Muscle of arm (tissue), 14 donors: Measurements from ENCODE around the gene RBM25. TPM values are rescaled to one million over a fixed set of nuclear protein-coding genes. Genes with fewer than 3 reads are reported as not detected.
"Not testable (repeated sequence)": the region's sequence is repeated elsewhere in the genome, so short reads cannot be mapped to it uniquely, and the experiment has no call there.

Experiments
- DNase-seq: peaks from one replicate; pipeline ENCODE4 v3.0.0-alpha.2; 2013
- long read RNA-seq, 11 donors: transcript quantifications; one replicate each; lab custom pipeline, GENCODE V29; 2026
- polyA plus RNA-seq, 12 donors: library from polyadenylated mRNA; unstranded; fragments of 120-200 nt; gene quantifications; one replicate each; pipeline ENCODE4 v1.2.1, GENCODE V29; 2013; ENCODE audit not compliant: insufficient read length in 12 of 12

The RBM25 gene
- polyA plus RNA-seq, result 100 to 1,000 TPM in 4 of 12 donors, 10 to 100 TPM in 7, not detected in 1; 61.7 to 176 (median 90.9) TPM
- long read RNA-seq, donor 1, transcript RBM25-203 (9 exons, 2,470 nt), result major isoform, 8 of 112 reads
- long read RNA-seq, donor 1, transcript RBM25-208 (2 exons, 441 nt), result minor isoform, 5 of 112 reads
- long read RNA-seq, donor 1, partial matches to known transcripts, result 99 of 112 reads
- long read RNA-seq, donor 1, other reads (novel, unspliced or antisense), result 0 of 112 reads
- long read RNA-seq, donor 2, full-length matches to known transcripts, result 6 of 6 reads
- long read RNA-seq, donor 2, partial matches to known transcripts, result 0 of 6 reads
- long read RNA-seq, donor 2, other reads (novel, unspliced or antisense), result 0 of 6 reads
- long read RNA-seq, donor 3, full-length matches to known transcripts, result 5 of 5 reads
- long read RNA-seq, donor 3, partial matches to known transcripts, result 0 of 5 reads
- long read RNA-seq, donor 3, other reads (novel, unspliced or antisense), result 0 of 5 reads
- long read RNA-seq, donor 4, partial matches to known transcripts, result 0 of 4 reads
- long read RNA-seq, donor 4, other reads (novel, unspliced or antisense), result 0 of 4 reads
- long read RNA-seq, donor 5, full-length matches to known transcripts, result 12 of 17 reads
- long read RNA-seq, donor 5, partial matches to known transcripts, result 5 of 17 reads
- long read RNA-seq, donor 5, other reads (novel, unspliced or antisense), result 0 of 17 reads
- long read RNA-seq, donor 6, full-length matches to known transcripts, result 7 of 18 reads
- long read RNA-seq, donor 6, partial matches to known transcripts, result 11 of 18 reads
- long read RNA-seq, donor 6, other reads (novel, unspliced or antisense), result 0 of 18 reads
- long read RNA-seq, donor 7, full-length matches to known transcripts, result 7 of 17 reads
- long read RNA-seq, donor 7, partial matches to known transcripts, result 10 of 17 reads
- long read RNA-seq, donor 7, other reads (novel, unspliced or antisense), result 0 of 17 reads
- long read RNA-seq, donor 8, full-length matches to known transcripts, result 18 of 29 reads
- long read RNA-seq, donor 8, partial matches to known transcripts, result 11 of 29 reads
- long read RNA-seq, donor 8, other reads (novel, unspliced or antisense), result 0 of 29 reads
- long read RNA-seq, donor 9, full-length matches to known transcripts, result 2 of 2 reads
- long read RNA-seq, donor 9, partial matches to known transcripts, result 0 of 2 reads
- long read RNA-seq, donor 9, other reads (novel, unspliced or antisense), result 0 of 2 reads
- long read RNA-seq, donor 10, partial matches to known transcripts, result 34 of 38 reads
- long read RNA-seq, donor 10, other reads (novel, unspliced or antisense), result 0 of 38 reads
- long read RNA-seq, donor 11, transcript RBM25-203 (9 exons, 2,470 nt), result major isoform, 5 of 70 reads
- long read RNA-seq, donor 11, partial matches to known transcripts, result 62 of 70 reads
- long read RNA-seq, donor 11, other reads (novel, unspliced or antisense), result 0 of 70 reads

GRCh38 chr14:73058224-73058921 is at the start of gene RBM25:
Gene RBM25 (plus strand): TSS chr14:73058534. CDS start chr14:73071642, 13,108 bp downstream.
- DNase-seq, result peak; percentile 97

GRCh38 chr14:73011189-73011588 is 47.1 kb upstream of the RBM25 start:
- DNase-seq, result not testable (repeated sequence)

- DNase-seq, result no peak
Measured at GRCh38 chr14:73014105-73014504, 44.2 kb upstream of the RBM25 start.

- DNase-seq, result not testable (repeated sequence)
Measured at GRCh38 chr14:73015552-73015951, 42.8 kb upstream of the RBM25 start.

- not testable (repeated sequence) for DNase-seq
Measured at GRCh38 chr14:73016011-73016410, 42.3 kb upstream of the RBM25 start.

- DNase-seq, result no peak
Measured at GRCh38 chr14:73022051-73022450, 36.3 kb upstream of the RBM25 start.

- DNase-seq, result no peak
Measured at GRCh38 chr14:73025544-73025943, 32.8 kb upstream of the RBM25 start.

- DNase-seq, result no peak
Measured at GRCh38 chr14:73026243-73026844, 32.0 kb upstream of the RBM25 start.

GRCh38 chr14:73026845-73027542 is 31.3 kb upstream of the RBM25 start, which contains the start of gene ZFYVE1:
Gene ZFYVE1 (minus strand): TSS chr14:73027106. CDS start chr14:73024508, 2,598 bp downstream.
- DNase-seq, result peak; percentile 99

GRCh38 chr14:73027546-73027945 is 30.8 kb upstream of the RBM25 start:
- peak; percentile 3 for DNase-seq

- no peak for DNase-seq
Measured at GRCh38 chr14:73027984-73028383, 30.4 kb upstream of the RBM25 start.

- not testable (repeated sequence) for DNase-seq
Measured at GRCh38 chr14:73036706-73037450, 21.5 kb upstream of the RBM25 start.

GRCh38 chr14:73047808-73048207 is 10.5 kb upstream of the RBM25 start:
- DNase-seq, result no peak

- no peak for DNase-seq
Measured at GRCh38 chr14:73049428-73049827, 8.9 kb upstream of the RBM25 start.

- DNase-seq, result no peak
Measured at GRCh38 chr14:73055251-73055650, 3.1 kb upstream of the RBM25 start.

- DNase-seq, result no peak
Measured at GRCh38 chr14:73057944-73058223, 450 bp upstream of the RBM25 start.

- no peak for DNase-seq
Measured at GRCh38 chr14:73058922-73059673, 764 bp downstream of the RBM25 start.

GRCh38 chr14:73069585-73069984 is 11.3 kb downstream of the RBM25 start:
- no peak for DNase-seq
